ENCODE results near the gene CPHXL. TPM values are rescaled to one million over a fixed set of nuclear protein-coding genes. Genes with fewer than 3 reads are reported as not detected.

CPHXL gene
- total RNA-seq (2022; extraction: Qiagen RNA extraction), result 0.08 TPM in 1 of 5 replicates, not detected in the others

GRCh38 chr16:75726390-75726789 lies at the start of gene CPHXL:
TSS of gene CPHXL (minus strand) at chr16:75726490. CDS start at chr16:75726442, 48 bp downstream.

GRCh38 chr16:75701361-75701760 lies 24.9 kb downstream of the CPHXL start, which contains the start of gene DUXB:
TSS of gene DUXB (minus strand) at chr16:75701461. CDS start at chr16:75701418, 43 bp downstream.

GRCh38 chr16:75676909-75677308 lies 49.4 kb downstream of the CPHXL start, which contains the start of gene CPHXL2:
TSS of gene CPHXL2 (minus strand) at chr16:75677009. CDS start at chr16:75676999, 10 bp downstream.

Other genes with a start within 250 kb of the CPHXL start
- gene CHST6, start 231.0 kb downstream of the CPHXL start, total RNA-seq (2022; extraction: Qiagen RNA extraction), result 0.14 to 0.33 TPM (median 0.22 TPM) in 5 replicates
- 0.05 to 0.11 TPM (median 0.10 TPM) in 3 of 5 replicates, not detected in the others for gene CHST5, start 190.4 kb downstream of the CPHXL start, total RNA-seq (2022; extraction: Qiagen RNA extraction)
- 7.4 to 9.2 TPM (median 8.7 TPM) in 5 replicates for gene TMEM231, start 170.2 kb downstream of the CPHXL start, total RNA-seq (2022; extraction: Qiagen RNA extraction)
- 79.2 to 88.5 TPM (median 85.7 TPM) in 5 replicates for gene GABARAPL2, start 160.1 kb downstream of the CPHXL start, total RNA-seq (2022; extraction: Qiagen RNA extraction)
- 26.2 to 44.9 TPM (median 38.8 TPM) in 5 replicates for gene ADAT1, start 103.2 kb downstream of the CPHXL start, total RNA-seq (2022; extraction: Qiagen RNA extraction)
- 169 to 183 TPM (median 178 TPM) in 5 replicates for gene KARS1, start 78.8 kb downstream of the CPHXL start, total RNA-seq (2022; extraction: Qiagen RNA extraction)
- 42.7 to 46.1 TPM (median 43.6 TPM) in 5 replicates for gene TERF2IP, start 78.7 kb downstream of the CPHXL start, total RNA-seq (2022; extraction: Qiagen RNA extraction)
- gene CPHXL2, start 49.5 kb downstream of the CPHXL start, total RNA-seq (2022; extraction: Qiagen RNA extraction), result not detected in 5 replicates
- 0.08 to 0.16 TPM in 2 of 5 replicates, not detected in the others for gene DUXB, start 25.0 kb downstream of the CPHXL start, total RNA-seq (2022; extraction: Qiagen RNA extraction)